Activated gamma-delta T cell treated with Interleukin-2 at 50 U/mL for 16 hours (primary cell): ENCODE results near the gene GUCA2A.

ENCODE experiments used
- DNase-seq: peaks from one replicate; pipeline ENCODE4 v3.0.0-alpha.2; 2020

GUCA2A gene

DNA sequence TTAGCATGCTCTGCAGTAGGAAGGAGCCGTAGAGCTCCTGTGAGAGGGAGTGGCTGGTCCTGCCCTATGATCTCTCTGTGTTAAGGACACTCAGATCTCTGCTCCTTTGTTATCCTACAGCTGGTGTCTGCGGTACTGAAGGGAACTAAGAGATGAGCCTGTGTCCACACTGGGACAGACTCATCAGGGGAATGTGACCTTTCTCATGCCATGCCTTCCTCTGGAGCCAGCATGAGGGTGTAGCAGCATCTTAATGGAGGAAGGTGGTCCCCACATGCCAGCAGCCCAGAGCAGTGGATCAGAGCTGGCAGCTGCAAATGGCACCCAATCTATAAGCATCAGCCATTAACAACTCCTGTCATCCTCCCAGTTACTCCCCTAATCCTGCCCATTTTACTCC, 36.0 kb downstream of the GUCA2A start:
- DNase-seq, result no peak

DNA sequence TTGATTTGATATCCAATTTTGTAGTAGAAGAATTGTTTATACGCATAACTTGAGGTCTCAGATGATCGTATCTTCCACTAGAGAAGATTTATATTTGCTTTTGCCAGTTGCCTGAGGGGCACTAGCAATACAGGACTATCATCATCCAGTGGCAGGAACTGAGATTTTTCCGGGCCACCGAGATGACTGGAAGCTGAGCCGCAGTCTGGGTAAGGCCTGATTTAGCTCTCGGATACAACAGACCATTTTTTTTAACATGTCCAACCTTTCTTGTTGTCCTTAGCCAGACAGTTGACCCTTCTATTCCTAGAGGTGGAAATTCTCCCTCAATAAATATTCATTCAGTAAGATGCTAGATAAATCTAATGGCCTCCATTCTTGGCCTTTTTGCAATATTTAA, 36.8 kb downstream of the GUCA2A start:
- DNase-seq, result no peak

DNA sequence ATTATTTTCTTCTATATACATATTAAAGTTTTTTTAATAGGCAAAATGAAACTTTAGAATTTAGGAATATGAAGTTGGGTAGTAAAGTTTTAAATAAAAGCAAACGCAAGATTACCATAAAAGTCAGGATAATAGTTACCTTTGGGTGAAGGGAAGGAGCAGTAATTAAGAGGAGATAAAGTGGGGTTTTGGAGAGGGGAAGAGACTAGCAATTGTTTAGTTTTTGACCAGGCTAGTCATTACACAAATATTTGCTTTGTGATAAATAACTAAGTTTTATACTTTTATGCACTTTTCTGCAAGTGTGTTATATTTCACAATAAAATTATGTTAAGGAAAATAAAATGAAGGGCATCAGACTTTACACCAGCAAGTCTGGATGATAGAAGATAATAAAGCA, 39.0 kb downstream of the GUCA2A start:
- DNase-seq, result no peak

DNA sequence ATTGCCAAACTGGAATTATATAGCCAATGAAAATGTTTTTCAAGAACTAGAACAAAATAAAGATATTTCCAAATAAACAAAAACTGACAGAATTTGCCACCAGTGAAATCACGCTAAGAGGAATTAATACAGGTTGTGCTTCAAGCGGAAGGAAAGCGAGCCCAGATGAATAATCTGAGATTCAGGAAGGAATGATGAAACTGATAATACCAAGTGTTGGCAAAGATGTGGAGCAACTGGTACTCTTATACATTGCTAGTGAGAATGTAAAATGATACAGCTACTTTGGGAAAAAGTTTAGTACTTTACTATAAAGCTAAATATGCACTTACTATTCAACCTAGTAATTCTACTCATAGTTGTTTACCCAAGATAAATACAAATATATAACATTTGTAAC, 42.1 kb downstream of the GUCA2A start:
- no peak for DNase-seq

DNA sequence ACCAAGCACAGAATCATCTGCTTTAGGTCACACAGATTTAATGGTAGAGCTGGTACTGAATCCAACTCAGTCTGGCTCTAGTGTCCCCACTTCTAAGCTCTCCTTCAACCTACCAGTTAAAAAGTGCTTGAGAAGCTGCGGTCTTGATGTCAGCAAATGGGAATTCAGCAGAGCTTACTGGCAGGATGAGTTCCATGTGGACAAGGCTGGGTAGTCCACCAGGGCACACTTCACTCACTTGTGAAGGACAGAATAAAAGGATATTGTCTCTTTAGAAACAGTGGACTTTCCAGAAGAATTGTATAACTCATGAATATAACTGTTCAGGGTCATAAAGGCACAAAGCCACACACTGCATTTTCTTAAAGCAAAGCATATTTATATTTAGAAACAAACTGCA, 46.4 kb downstream of the GUCA2A start:
- no peak for DNase-seq

DNA sequence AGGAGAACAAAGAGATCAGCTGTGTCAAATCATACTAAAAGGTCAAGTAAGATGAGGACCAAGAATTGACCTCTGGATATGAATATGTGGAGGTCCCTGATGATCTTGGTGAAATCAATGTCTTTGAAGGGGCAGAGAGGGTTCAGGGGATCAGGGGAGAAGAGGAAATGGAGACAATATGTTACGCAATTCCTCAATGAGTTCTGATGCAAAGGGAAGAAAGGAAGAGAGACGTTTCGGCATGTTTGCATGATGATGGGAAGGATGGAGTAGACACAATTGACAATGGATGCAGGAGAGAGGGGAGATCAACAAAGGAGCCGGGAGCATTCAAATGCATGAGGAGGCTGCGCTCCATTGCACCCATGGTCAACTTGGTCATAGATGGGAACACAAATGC, 47.3 kb downstream of the GUCA2A start:
- DNase-seq, result no peak

DNA sequence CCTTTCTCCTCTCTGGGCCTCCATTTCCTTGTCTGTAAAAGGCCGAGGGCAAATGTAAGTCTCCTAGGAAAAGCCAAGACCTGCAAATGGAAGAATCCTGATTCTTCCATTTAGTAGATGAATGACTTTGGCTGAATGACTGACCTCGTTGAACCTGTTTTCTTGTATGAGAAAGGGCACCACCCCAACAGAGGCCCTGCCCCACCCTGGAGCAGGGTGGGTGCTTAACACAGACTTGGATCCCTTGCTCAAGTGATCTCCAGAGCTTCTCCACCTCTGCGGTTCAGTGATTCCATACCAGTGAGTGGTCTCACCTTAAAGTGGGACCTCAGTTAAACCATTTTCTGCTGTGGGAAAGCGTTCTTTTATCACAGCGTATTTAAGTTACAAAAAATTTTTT, 50.3 kb downstream of the GUCA2A start:
- no peak for DNase-seq
